CD4-positive, alpha-beta T cell treated with Interleukin-4 for 4 hours (primary cell): ENCODE data around the gene SEC14L2.

Source experiments
- DNase-seq: peaks from one replicate; pipeline ENCODE4 v3.0.0-alpha.2; 2020

The SEC14L2 gene

DNA sequence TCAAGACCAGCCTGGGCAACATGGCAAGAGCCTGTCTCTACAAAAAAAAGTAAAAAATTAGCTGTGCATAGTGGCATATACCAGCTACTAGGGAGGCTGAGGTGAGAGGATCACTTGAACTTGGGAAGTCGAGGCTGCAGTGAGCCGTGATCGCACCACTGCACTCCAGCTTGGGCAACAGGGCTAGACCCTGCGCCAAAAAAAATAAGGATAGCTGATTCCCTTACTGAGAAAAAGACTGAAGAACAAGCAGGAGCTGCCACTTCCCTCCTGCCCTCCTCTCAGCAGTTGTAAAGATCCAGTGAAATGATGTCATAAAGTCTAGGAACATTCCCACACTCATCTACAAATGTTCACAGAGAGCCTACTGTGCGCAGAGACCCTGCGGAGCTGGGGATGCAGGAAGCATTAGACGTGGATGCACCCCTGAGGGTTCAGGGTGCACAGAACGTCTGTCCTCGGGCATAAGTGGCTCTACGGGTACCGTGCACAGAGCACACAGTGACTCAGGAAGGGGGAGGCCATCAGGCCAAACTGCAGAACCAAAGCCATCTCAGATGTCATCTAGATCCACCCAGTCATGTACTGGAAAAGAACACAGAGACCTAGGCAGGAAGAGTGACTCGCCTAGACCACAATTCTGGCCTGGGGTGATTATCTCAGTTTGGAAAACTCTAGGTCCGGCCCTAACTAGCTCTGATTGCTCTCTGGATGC lies 11.7 kb downstream of the SEC14L2 start:
- no peak for DNase-seq

DNA sequence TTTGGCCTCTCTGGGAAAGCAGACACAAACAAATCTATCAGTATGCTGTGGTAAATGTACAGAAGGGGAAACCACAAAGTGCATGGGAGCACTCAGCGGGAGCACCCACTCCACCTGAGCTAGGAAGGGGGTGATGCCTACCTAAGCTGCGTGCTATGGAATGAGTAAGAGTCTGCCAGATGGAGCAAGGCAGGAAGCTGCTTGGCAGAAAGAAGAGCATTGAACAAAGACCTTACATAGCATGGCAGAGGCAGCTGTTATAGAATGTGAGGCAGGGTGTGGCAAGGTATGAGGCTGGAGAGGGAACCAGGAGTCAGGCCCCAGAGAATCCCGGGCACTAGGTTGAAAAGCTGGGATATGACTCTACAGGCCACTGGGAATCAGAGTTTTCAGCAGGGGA lies 15.0 kb downstream of the SEC14L2 start:
- no peak for DNase-seq

DNA sequence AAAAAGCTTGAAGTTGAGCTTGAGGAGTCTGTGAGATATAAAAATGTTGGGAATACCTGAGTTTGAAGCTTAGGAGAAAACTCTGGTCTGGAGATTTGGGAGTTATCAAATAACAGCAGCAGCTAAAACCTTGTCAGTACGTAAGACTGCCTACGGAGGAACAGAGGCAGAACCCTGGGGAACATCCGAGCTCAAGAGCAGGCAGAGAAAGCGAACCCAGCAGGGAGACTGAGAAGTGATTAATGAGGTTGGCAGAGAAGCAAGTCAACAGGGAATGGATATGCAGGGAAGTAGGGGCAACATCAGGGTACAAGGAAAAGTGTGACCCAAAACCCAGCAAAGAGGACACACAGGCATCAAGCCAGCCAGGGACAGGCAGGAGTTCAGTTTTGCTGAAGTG lies 16.2 kb downstream of the SEC14L2 start:
- DNase-seq, result no peak

DNA sequence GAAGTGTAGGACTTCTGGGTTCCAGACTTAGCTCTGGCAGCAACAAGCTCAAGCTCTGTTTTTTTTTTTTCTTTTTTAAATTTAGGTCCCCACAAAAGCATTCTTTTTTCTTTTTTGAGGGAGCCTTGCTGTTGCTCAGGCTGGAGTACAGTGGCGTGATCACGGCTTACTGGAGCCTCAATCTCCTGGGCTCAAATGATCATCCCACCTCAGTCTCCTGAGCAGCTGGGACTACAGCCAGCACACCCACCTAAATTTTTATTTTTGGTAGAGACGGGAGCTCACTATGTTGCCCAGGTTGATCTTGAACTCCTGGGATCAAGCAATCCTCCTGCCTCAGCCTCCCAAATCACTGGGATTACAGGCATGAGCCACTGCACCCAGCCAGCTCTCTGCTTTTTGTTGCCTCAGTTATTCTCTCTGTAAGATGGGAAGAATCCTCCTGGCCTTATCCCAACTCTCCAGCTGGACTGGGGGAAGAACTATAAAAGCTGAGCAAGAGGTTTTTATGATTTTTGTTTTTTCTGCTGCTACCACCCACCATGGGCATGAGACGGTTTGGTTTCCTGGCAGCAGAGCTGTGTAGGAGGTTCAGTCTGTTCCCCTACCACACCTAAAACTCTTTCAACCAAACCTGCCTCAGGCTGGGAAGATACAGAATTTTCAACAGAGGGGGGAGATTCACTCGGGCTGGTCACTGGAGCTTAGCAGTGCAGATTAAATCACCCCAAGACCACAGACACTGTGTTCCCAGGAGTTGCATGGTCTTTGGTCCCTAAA lies 17.1 kb downstream of the SEC14L2 start:
- DNase-seq, result no peak

DNA sequence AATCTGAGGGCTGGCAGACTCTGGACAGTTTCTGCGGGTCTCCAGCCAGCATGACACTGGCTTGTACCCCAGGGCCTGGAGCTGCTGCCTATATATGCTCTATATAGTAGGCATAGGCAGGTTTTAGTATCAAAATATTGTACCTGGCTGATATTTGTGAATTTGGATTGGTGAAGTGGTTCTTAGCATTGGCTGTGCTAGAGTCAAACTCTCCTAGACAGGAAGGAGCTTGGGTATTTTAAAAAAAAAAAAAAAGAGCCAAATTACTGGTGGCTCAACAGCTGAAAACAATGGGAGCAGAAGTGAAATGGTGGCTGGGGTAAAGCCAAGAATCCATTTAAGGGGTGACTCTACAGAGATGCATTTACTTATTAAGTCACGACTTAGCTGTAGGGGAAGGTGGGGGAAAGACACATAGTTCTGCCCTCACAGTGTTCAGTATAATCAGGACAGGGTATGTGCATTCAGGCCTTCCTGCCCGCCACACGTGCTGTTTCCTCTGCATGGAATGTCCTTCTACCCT lies 17.8 kb downstream of the SEC14L2 start:
- DNase-seq, result no peak

DNA sequence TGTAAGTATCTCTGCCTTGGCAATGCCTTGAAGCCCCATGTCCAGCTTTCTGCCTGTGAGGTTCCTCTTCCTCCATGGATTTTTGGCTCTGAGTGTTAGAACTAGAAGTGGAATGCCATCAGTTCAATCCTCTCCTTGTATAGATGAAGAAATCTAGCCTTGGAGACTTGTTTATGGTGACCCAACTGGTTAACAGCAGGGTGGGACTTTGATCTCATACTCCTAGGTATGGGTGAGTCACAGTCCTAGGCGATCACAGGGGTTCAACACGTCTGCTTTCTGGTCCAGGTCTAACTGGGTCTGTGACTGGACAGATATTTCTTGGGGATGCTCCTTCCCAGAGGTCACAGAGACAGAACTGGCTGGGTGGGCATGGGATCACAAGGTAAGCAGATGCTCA lies 19.6 kb downstream of the SEC14L2 start:
- DNase-seq, result no peak

DNA sequence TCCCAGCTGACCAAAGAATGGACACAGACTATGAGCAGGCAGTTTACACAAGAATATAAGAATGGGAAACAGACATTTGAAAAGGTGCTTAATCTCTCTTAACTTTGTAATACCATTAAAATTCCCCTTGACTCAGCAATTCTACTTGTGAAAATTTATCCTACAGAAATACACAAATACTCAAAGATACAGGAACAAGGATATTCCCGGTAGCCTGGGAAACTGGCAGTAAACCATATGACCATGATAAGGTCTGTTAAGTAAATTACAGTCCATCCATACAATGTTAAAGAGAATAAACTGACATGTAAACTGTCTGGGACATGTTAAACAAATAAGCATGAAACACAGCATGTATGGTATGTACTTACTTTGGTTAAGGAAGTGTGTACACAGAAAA lies 20.0 kb downstream of the SEC14L2 start:
- DNase-seq, result no peak

DNA sequence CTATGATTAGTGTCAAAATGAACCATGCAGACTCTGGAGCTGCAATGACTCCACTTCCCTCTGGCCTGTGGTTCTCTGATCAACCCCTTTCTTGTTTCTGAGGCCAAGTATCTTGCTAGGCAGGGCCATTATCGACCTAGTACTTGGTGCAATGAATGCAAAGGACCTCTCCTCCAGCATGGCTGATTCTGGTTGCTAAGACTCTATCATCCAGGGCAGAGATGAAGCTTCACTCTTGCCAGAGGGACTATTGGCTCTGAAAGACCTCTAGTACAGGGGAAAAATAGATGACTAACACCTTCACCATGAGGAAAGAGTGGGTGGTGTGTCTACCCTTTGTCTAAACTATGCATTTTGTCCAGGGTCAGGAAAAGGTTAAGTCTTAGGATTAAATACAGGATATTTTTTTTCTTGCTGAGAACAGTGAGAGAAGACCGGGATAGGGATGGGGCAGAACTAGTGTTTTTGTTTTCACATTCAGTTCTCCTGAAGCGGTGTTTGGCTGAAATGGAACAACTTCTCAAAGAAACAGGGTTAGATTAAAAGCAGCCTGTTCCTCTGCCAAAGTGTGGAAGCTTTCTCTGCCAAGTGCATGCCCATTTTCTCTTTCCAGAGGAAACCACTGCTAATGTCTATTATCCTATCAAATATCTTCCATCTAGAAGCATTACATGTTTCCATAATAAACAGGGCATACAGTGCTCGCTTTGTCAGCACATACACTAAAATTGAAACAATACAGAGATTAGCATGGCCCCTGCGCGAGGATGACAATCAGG lies 23.7 kb downstream of the SEC14L2 start:
- DNase-seq, result no peak

DNA sequence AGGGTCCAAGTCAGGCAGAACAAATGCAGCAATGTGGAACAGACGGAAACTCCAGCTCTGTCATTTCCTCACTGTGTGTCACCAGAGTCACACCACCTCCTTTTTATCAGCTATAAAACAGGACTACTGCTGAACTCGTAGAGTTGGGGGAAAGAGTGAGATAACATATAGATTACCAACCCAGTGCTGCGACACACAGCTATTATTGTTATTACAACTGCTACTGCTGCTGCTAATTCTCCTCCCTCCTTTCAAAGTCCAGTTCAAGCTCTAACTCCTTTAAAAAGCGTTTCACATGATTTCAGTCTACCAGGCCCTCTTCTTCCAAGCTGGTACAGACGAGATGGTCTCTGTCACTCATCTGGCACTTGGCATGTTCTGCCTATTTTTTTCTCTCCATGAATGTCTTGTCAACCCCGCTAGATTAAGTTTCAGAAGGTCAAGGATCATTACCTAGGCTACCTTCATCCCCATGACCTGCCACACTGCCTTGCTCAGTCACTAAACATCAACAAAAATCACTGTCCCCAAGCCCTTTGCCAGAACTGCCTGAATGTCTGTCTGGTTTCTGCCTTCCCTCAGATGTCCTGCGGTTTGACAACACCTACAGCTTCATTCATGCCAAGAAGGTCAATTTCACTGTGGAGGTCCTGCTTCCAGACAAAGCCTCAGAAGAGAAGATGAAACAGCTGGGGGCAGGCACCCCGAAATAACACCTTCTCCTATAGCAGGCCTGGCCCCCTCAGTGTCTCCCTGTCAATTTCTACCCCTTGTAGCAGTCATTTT lies 25.1 kb downstream of the SEC14L2 start:
- DNase-seq, result no peak

DNA sequence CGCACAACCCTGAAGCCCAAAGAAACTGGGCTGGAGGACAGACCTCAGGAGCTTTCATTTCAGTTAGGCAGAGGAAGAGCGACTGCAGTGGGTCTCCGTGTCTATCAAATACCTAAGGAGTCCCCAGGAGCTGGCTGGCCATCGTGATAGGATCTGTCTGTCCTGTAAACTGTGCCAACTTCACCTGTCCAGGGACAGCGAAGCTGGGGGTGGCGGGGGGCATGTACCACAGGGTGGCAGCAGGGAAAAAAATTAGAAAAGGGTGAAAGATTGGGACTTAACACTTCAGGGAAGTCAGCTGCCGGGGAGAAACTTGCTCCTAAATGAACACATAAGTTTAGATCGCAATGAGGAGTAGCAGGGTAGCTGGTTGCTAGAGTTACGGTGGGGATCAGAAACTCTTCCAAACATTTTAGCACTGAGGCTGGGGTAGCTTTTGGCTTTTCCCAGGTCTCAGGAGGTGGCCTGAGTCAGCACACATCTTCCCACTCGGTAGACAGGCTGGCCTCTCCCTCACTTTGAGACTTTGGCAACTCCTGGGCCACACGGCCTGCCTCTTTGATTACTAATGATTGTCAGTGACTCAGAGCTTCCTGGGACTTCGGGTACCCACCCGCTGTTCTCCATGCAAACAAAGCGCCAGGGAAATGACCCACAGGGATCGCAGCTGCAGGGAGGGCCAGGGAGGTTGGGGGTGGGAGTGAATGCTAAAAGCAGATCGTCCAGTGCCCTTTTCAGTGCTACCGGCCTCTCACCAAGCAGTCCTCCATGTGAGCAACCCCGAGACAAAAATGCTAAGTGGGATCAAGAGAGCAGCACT lies 25.9 kb downstream of the SEC14L2 start:
- peak; percentile 16 for DNase-seq

DNA sequence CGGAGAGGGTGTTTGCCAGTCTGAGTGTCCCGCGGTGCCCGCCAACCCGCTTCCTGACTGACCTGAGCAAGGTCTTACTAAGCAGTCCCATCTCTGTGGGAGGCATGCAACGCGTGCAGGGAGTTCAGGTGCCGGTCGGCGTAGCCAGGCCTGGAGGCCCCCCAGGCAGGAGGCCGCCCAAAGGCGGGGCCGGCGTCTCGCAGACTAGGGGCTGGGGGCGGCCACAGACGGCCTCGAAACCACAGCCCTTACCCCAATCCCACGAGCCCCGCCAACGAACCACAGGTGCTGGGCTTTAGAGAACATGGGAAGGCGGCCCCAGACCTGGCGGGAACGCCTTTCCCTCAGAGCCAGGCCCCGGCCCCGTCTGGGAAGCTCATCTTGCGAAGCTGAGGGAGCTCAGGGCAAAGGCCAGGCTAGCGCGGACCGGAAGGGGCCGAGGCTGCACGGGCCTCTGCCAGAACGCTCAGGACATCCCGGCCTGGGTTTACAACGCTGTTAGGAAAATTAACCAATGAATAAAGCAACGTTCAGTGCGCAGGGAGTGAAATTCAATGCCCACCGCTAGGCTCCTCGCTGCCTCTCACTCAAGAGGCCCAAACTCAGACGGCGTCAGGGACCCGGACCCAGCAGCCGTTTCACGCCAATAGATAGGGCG lies 26.6 kb downstream of the SEC14L2 start:
- peak; percentile 22 for DNase-seq

DNA sequence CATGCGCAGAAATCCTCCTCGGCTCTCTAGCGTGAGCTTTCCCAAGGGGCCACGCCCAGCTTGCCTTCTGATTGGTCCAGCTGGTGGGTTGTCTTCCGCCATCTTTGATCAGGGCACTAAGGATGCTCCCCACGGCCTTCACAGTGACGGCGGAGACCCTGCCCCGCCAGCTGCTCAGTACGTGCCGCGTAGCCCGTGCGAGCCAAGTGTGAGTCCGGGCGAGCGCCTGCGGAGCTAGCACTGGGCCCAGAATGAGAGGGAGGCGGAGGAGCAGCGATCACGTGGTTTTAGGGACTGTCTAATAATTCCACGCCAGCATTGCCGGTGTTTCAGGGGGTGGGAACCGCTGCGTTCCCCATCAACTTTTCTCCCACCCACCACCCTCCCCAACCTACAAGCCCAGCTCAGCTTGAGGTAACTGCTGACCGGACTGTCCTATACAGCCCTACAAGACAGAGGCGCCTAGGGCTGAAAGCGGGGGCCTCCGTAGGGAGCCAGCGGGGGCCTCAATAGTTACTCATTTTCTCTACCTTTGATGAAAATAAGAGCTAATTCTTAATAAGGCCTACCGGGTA lies 27.2 kb downstream of the SEC14L2 start:
- DNase-seq, result peak; percentile 100

DNA sequence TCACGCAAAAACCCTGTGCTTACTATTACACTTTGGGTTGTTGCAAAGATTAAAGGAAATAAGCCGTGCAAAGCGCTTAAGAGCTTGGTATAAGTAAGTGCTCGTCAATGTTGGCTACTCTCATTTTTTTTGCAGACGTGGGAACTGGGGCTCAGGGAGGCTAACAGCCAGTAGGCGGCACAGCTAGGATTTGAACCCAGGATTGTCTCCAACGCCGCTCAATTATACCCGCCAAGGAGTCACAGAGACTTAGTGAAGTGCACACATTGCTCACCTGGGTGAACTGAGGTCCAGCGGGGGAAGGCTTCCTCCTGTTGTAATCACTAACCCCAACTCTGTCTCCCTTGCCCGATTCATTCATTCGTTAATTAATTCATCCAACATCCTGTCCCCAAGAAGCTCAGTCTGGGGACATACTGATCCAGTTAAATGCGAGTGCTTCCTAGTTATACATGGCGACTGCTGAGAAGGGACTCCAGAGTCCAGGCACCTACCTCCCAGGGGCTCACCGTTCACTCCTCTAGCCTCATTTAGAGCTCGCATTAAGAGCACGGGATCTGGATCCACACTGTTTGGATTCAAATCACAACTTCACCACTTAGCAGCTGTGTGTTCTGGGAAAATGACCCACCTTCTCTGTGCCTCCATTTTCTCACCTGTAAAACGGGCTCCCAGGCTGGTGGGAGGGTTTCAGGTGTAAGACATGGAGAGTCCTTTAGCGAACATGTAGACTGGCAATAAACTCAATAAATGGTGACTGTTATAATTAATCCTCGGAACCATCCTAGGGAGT lies 27.9 kb downstream of the SEC14L2 start:
- peak; percentile 12 for DNase-seq

DNA sequence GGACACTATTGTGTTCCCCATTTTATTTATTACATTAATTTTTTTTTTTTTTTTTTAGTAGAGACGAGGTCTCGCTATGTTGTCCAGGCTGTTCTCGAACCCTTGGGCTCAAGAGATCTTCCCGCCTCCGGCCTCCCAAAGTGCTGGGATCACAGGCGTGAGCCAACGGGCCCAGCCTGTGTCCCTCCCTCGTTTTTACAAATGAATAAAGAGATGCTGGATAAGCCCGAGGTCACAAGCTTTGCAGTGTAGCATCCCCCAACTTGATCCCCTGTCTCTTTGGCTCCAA lies 28.5 kb downstream of the SEC14L2 start:
- DNase-seq, result no peak

DNA sequence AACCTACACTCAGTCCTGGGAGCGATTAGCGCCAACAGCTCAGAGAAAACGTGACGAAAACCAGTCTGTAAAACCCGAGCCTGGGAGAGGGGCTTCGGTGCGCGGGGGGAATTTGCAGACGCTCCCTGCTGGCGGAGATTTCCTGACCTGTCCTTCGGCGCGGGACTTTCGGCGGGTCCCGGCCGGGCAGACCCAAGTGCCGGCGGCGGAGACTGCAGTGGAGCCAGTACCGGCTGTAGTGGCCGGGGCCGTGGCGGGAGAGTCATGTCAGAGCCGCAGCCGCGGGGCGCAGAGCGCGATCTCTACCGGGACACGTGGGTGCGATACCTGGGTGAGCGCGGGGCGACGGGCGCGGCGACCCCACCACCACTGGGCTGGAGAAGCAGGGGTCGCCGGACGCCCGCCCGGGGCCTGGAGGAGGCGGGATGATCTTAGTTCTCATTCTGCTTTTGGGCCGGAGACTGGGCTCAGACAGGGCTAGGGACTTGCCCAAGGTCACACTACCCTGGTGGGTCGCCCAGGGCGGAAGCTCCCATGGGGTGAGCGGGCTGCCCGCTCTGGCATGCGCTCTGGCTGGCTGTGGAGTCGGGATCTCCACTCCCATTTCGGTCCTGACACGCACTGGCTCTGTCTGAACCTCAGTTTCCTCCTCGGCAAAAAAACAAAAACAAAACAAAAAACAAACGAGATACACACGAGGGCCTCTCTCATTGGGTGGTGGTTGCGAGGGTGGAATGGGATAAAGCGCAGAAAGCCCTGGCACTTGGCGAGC lies 29.0 kb downstream of the SEC14L2 start, which contains the start of gene MTFP1:
Gene MTFP1 (plus strand): TSS at position 153 of the 772 bp plus-strand sequence. CDS start 112 bp downstream, at position 265.
- DNase-seq, result peak; percentile 40

DNA sequence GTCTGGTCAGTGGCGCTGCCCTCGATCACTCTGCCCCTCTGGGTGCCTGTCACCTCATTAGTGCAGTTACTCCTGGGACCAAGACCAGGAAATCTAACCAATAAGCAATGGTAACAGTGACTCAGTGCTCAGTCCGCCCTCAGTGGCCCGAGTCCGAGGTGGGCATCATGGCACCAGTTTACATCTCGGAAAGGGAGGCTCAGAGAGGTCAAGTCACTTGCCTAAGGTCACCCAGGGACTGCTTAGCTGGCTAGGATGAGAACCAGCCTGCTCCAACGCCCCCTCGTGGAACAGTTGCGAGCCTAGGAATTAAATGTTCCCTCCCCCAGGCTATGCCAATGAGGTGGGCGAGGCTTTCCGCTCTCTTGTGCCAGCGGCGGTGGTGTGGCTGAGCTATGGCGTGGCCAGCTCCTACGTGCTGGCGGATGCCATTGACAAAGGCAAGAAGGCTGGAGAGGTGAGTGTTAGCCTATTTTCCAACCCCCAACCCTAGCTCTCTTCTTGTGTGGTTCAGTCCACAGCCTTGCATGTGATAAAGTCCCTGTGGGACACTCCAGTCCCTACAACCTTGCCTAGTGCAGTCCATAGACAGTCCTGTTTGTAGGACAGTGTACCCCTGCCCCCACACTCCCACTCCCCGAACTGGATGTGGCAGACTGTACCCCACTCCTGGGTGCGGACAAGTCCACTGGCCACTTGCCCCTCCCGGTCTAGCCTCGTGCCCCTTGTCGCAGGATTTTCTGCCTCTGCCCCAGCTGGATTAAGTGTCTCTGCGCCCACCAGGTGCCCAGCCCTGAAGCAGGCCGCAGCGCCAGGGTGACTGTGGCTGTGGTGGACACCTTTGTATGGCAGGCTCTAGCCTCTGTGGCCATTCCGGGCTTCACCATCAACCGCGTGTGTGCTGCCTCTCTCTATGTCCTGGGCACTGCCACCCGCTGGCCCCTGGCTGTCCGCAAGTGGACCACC lies 29.9 kb downstream of the SEC14L2 start:
- peak; percentile 84 for DNase-seq

DNA sequence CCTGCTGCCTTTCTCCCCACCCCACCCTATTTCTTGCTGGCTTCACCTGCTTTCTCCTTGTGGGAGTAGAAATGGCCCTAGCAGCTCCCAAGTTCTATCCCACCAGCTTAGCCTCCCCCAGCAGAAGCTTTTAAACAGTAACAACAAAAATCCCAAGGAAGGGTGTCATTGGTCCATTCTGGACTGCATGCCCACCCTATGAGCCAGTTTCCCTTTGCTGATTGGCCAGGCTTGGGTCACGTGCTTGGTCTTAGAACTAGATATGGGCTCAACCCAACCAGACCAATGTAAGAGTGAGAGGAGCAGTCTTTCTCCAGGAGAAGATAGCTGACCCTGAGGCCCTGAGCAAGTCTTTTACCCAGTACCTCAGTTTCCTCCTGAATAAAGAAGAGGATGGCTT lies 31.1 kb downstream of the SEC14L2 start:
- DNase-seq, result no peak

DNA sequence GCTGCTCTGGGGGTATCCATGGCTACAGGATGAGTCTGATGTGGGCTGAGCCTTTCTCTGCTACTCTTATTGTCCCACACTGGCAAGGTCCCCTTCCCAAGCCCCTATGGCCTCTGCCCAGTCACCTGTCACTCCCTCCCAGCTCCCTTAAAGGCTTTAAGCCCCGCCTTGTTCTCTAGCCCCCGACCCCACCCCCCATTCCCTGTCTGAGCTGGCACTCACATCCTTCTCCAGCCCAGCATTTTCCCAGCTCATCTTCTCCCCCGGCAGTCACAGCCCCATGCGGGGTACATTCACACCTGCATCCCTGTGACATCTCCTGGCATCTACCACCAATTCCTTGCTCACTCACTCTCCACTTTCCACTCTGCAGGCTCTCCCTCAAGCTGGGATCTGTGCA lies 33.1 kb downstream of the SEC14L2 start:
- no peak for DNase-seq
